GM18499 (cell line): ENCODE results near the gene BDKRB1.

Experiments used
- ATAC-seq: cut with Tn5 transposase; IDR thresholded peaks from one replicate; pipeline ENCODE4 v1.9.1; 2021; ENCODE audit warnings: moderate number of reproducible peaks; ENCODE audit not compliant: insufficient read depth, unreplicated experiment

Gene BDKRB1

GRCh38 chr14:96275177-96276112 is 19.4 kb downstream of the BDKRB1 start:
- ATAC-seq, result no peak

- ATAC-seq, result no peak
These were observed 21.9 kb downstream of the BDKRB1 start for GRCh38 chr14:96277890-96278289.

GRCh38 chr14:96279564-96279963 is 23.6 kb downstream of the BDKRB1 start:
- no peak for ATAC-seq

- ATAC-seq, result no peak
These were observed 24.1 kb downstream of the BDKRB1 start for GRCh38 chr14:96280104-96280503.

- ATAC-seq, result no peak
These were observed 25.5 kb downstream of the BDKRB1 start for GRCh38 chr14:96281486-96281885.

GRCh38 chr14:96284008-96284407 is 28.0 kb downstream of the BDKRB1 start:
- ATAC-seq, result no peak

- no peak for ATAC-seq
These were observed 28.4 kb downstream of the BDKRB1 start for GRCh38 chr14:96284430-96284829.

- ATAC-seq, result no peak
These were observed 29.7 kb downstream of the BDKRB1 start for GRCh38 chr14:96285667-96286066.

- no peak for ATAC-seq
These were observed 30.2 kb downstream of the BDKRB1 start for GRCh38 chr14:96286251-96286650.

- ATAC-seq, result no peak
These were observed 31.8 kb downstream of the BDKRB1 start for GRCh38 chr14:96287856-96288255.

GRCh38 chr14:96294246-96294645 is 38.2 kb downstream of the BDKRB1 start:
- ATAC-seq, result no peak

- no peak for ATAC-seq
These were observed 41.0 kb downstream of the BDKRB1 start for GRCh38 chr14:96297000-96297399.

- no peak for ATAC-seq
These were observed 42.0 kb downstream of the BDKRB1 start for GRCh38 chr14:96297997-96298515.

GRCh38 chr14:96299441-96299840 is 43.4 kb downstream of the BDKRB1 start:
- no peak for ATAC-seq

- no peak for ATAC-seq
These were observed 48.0 kb downstream of the BDKRB1 start for GRCh38 chr14:96303981-96304380.

- no peak for ATAC-seq
These were observed 48.9 kb downstream of the BDKRB1 start for GRCh38 chr14:96304956-96305355.

GRCh38 chr14:96307434-96307833 is 51.4 kb downstream of the BDKRB1 start:
- no peak for ATAC-seq

- ATAC-seq, result no peak
These were observed 53.3 kb downstream of the BDKRB1 start for GRCh38 chr14:96309133-96309895.

GRCh38 chr14:96309896-96310330 is 53.9 kb downstream of the BDKRB1 start:
- ATAC-seq, result no peak

- no peak for ATAC-seq
These were observed 54.9 kb downstream of the BDKRB1 start for GRCh38 chr14:96310906-96311305.
